GM18502 (cell line): ENCODE data around the gene SCG3.
"Not testable (repeated sequence)": the region's sequence is repeated elsewhere in the genome, so short reads cannot be mapped to it uniquely, and the experiment has no call there.

ENCODE experiments used
- ATAC-seq: cut with Tn5 transposase; IDR thresholded peaks from one replicate; pipeline ENCODE4 v1.9.1; 2021; ENCODE audit warnings: mild to moderate bottlenecking; ENCODE audit not compliant: unreplicated experiment, poor library complexity

Gene SCG3

GRCh38 chr15:51681303-51681963, at the start of gene SCG3:
SCG3 (plus strand) TSS chr15:51681503; CDS start chr15:51681756, 253 bp downstream.
- ATAC-seq: no peak

- ATAC-seq: no peak
Measured at GRCh38 chr15:51634591-51635198, 46.6 kb upstream of the SCG3 start.

GRCh38 chr15:51641490-51642130, 39.7 kb upstream of the SCG3 start:
- no peak for ATAC-seq

GRCh38 chr15:51642696-51643095, 38.6 kb upstream of the SCG3 start:
- no peak for ATAC-seq

- ATAC-seq: no peak
Measured at GRCh38 chr15:51647128-51647562, 34.2 kb upstream of the SCG3 start.

GRCh38 chr15:51648101-51648500, 33.2 kb upstream of the SCG3 start:
- ATAC-seq: not testable (repeated sequence)

GRCh38 chr15:51648643-51649042, 32.7 kb upstream of the SCG3 start:
- ATAC-seq: not testable (repeated sequence)

- ATAC-seq: no peak
Measured at GRCh38 chr15:51649659-51650521, 31.4 kb upstream of the SCG3 start.

GRCh38 chr15:51652084-51652668, 29.1 kb upstream of the SCG3 start:
- ATAC-seq: no peak

- ATAC-seq: not testable (repeated sequence)
Measured at GRCh38 chr15:51655401-51656057, 25.8 kb upstream of the SCG3 start.

- no peak for ATAC-seq
Measured at GRCh38 chr15:51658664-51659063, 22.6 kb upstream of the SCG3 start.

GRCh38 chr15:51661072-51661471, 20.2 kb upstream of the SCG3 start:
- ATAC-seq: no peak

GRCh38 chr15:51667478-51667877, 13.8 kb upstream of the SCG3 start:
- no peak for ATAC-seq

- ATAC-seq: no peak
Measured at GRCh38 chr15:51668446-51668845, 12.9 kb upstream of the SCG3 start.

GRCh38 chr15:51669381-51669780, 11.9 kb upstream of the SCG3 start:
- no peak for ATAC-seq

GRCh38 chr15:51672155-51672687, 9.1 kb upstream of the SCG3 start:
- ATAC-seq: no peak

- ATAC-seq: no peak
Measured at GRCh38 chr15:51672913-51673857, 8.1 kb upstream of the SCG3 start.

- ATAC-seq: no peak
Measured at GRCh38 chr15:51675234-51675633, 6.1 kb upstream of the SCG3 start.
